Activated CD4-positive, alpha-beta T cell treated with anti-CD3 and anti-CD28 coated beads, Interleukin-2, amount 50 U/mL, for 48 hours (primary cell): ENCODE measurements around the gene MSH5.

Experiments
- DNase-seq, 2 experiments: peaks; one replicate each; pipeline ENCODE4 v3.0.0-alpha.2; 2020

Gene MSH5

DNA sequence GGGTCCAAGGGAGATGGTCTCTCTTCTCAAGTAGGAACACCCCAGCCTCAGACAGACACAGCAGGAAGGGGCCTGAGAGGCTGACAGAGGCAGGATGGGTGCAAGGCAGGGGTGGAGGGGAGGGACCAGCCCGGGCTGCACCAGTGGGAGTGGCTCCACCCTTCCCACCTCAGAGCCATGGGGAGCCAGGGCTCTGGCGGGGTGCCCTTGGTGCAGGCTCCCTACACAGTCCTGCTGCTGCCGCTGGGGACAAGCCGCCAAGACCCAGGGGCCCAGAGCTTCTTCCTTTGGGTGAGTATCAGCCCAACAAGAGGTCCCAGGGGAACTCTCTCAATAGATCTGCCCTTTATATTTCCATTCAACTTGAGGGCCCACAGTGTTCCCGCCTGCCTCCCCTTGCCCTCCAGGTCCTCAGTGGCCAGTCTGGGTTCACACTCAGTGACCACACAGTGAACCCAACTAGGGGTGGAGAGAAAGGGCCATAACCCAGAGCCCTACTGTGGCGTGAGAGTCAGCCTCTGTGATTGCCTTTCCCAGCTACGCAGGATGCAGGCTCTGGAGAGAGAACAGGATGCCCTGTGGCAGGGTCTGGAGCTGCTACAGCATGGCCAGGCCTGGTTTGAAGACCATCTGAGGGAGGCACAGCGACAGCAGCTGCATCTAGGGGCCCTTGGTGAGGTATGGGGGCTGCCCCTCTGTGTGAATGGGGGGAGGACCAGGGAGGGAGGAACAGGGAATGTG is 23.2 kb downstream of the MSH5 start:
- DNase-seq = no peak

GRCh38 chr6:31763619-31763940 is 23.8 kb downstream of the MSH5 start:
- no peak for DNase-seq

- DNase-seq = no peak
Measured at GRCh38 chr6:31764198-31764597, 24.4 kb downstream of the MSH5 start.

DNA sequence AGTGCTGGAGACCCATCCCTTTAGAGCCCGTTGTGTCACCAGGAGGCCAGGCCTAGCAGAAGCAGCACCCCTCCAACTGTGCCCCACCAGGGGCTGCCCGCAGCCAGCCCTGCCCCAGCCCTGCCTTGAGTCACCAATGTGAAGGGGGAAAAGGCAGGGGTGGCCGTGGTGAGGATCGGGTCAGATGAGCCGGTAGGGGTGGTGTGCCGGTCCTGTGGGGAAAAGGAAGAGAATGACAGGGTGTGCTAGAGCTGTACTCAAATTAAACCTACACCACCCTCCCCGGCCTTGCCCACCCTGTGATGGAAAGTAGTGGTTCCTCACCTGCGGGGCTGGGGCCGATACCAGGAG is 25.7 kb downstream of the MSH5 start:
- no peak for DNase-seq

DNA sequence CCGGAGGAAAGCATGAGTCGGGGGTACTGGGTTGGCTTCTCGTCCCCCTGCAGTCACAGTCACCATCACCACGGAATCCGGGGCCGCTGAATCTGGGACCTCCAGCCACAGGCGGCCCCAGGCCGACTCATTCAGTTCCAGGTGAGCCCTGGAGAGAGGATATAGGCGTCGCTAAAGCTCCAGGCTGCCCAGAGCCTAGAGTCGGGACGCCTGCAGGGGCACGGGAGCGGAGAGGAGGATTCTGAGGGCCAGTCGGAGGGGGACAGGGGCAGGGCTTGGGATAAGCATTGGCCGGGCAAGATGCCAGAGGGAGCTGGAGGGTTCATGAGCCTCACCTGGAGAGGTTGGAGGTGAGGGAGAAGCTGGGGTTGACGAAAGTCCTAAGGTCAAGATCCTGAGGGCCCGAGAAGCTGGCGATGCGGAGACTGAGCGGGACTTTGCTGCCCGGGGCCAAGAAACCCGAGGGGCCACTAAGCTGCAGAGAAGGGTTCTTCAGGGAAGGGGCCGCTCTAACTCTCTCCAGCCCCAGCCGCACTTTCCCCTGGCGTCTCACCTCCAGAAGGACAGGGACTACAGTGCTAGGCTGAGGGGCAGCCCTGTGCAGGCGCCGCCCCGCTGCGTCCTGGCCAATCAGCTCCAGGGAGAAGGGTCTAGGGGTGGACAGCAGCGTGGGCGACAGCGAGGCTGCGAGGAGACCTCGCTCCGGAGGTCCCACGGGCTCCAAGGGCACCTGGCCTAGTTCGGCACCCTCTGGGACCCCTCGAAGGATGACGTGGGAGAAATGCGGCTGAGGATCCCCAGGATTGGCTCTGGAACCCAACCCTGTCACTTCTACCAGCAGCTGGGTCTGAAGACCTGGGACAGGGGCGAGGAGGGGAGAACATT is 26.3 kb downstream of the MSH5 start:
- no peak for DNase-seq

- DNase-seq = no peak
Measured at GRCh38 chr6:31767096-31767645, 27.4 kb downstream of the MSH5 start.

DNA sequence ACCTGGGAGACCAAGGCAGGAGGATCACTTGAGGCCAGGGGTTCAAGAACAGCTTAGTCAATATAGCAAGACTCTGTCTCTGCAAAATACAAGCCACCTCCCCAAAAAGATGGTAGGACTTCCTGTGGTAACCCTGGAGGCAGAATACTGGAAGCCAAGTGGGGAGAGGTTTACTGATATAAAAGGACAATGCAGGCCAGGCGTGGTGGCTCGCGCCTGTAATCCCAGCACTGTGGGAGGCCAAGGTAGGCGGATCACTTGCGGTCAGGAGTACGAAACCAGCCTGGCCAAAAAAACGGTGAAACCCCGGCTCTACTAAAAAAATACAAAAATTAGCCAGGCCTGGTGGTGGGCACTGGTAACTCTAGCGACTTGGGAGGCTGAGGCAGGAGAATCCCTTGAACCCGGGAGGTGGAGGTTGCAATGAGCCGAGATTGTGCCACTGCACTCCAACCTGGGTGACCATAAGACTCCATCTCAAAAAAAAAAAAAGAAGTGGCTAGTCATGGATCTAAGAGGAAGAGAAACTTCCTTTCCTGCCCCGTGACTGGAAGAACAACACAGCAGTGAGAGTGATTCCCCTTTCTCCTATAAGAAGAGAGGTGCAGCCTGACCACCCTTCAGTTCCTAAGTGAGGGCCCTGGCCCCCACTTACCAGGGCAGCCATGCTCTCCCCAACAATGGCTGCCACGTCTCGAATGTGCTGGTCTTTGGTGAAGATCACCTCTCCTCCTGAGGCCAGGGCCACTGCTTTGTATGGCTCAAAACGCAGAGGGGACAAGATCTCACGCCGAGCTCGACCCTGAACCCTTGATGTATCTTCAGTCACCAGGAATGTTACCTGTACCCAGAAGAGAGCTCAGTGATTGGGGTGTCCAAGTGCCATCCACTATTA is 28.8 kb downstream of the MSH5 start:
- DNase-seq = no peak

GRCh38 chr6:31769684-31770371 is 30.0 kb downstream of the MSH5 start:
- DNase-seq = peak; percentile 88 to 92

GRCh38 chr6:31770860-31771259 is 31.1 kb downstream of the MSH5 start:
- no peak for DNase-seq

GRCh38 chr6:31771992-31772358 is 32.2 kb downstream of the MSH5 start:
- peak in 1 of 2 experiments; percentile 24 for DNase-seq

- no peak for DNase-seq
Measured at GRCh38 chr6:31775184-31775583, 35.4 kb downstream of the MSH5 start.

GRCh38 chr6:31775633-31776484 is 36.1 kb downstream of the MSH5 start:
- no peak for DNase-seq

GRCh38 chr6:31776485-31776988 is 36.7 kb downstream of the MSH5 start:
- DNase-seq = peak in 1 of 2 experiments; percentile 22

DNA sequence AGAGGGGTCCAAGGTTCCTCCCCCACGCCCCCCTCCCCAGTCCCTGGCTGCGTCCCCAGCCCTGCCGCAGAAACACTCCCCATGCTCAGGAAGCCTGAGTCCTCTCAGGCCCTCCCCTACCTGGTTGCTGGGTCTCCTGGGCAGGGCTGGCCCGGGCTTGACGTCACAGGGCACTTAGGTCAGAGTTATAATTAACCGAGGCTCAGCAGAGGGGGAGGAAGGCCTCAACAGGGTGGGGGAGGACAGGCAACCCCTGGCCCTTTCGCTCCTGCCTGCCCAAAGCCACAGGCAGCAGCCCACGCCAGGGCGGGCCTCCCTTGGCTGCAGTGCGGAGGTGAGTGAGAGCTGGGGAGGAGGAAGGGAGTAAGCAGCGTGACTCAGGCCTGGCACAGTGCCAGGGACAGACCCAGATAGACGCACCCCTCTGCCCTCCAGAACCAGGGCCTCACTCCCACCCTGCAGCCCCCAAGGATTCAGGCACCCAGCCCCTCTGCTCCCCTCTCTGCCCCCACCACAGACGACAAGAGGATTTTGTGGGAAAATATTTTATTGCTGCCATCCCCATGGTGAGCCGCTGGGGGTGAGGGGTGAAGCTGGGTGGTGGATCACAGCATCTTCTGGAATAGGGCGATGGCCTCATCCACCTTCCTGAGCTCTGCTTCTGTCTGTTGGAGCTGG is 37.3 kb downstream of the MSH5 start, which contains the start of gene VWA7:
TSS of gene VWA7 (minus strand) at position 340 of the 678 bp plus-strand sequence. CDS start 549 bp downstream, outside the sequence.
- DNase-seq = peak; percentile 82 to 85

GRCh38 chr6:31777667-31778050 is 37.9 kb downstream of the MSH5 start:
- DNase-seq = no peak

DNA sequence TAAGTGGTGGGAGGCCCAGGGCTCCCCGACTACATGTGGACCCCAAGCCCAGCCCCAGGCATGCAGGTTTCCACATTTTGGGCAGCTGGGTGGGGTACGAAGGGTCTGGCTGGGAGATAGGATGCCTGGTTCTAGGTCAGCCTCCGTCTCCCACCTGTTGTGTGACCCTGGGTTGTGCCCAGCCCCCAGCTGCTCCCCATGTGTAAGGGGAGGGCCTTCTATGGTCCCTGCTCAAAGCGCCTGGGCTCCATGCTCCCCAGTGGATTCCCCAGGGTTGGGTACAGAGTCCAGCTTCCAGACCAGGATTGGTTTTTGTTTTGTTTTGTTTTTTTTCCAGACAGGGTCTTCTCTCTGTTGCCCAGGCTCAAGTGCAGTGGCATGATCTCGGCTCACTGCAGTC is 38.4 kb downstream of the MSH5 start:
- no peak for DNase-seq

GRCh38 chr6:31778999-31779885 is 39.4 kb downstream of the MSH5 start:
- DNase-seq = no peak

GRCh38 chr6:31779908-31780307 is 40.1 kb downstream of the MSH5 start:
- no peak for DNase-seq

GRCh38 chr6:31780507-31781243 is 40.9 kb downstream of the MSH5 start:
- no peak for DNase-seq
